Adipocyte (in vitro differentiated cells): ENCODE data around the gene PAQR8.
"Not testable (repeated sequence)": the region's sequence is repeated elsewhere in the genome, so short reads cannot be mapped to it uniquely, and the experiment has no call there.

Experiments used
- DNase-seq: peaks from one replicate; pipeline ENCODE4 v3.0.0-alpha.2; 2015; ENCODE audit warnings: low read depth
- H3K27me3 ChIP-seq: replicated peaks from 2 replicates; pipeline ENCODE4 v1.7.0; 2013; ENCODE audit warnings: mild to moderate bottlenecking, low read length, moderate library complexity; ENCODE audit not compliant: control insufficient read depth, insufficient read depth
- H3K36me3 ChIP-seq: 2 replicates; pipeline ENCODE4 v1.7.0; 2013; ENCODE audit warnings: low read length, mild to moderate bottlenecking, moderate library complexity; ENCODE audit not compliant: control insufficient read depth, insufficient read depth, severe bottlenecking
- H3K4me1 ChIP-seq: 2 replicates; pipeline ENCODE4 v1.7.0; 2013; ENCODE audit warnings: mild to moderate bottlenecking, low read length, moderate library complexity; ENCODE audit not compliant: control insufficient read depth, insufficient read depth
- H3K4me3 ChIP-seq: 2 replicates; pipeline ENCODE4 v1.7.0; 2013; ENCODE audit warnings: mild to moderate bottlenecking, low read length, moderate library complexity
- H3K9ac ChIP-seq: 2 replicates; pipeline ENCODE4 v1.7.0; 2013; ENCODE audit warnings: mild to moderate bottlenecking, low read length, moderate library complexity
- H3K9me3 ChIP-seq: 2 replicates; pipeline ENCODE4 v1.7.0; 2013; ENCODE audit warnings: mild to moderate bottlenecking, low read length, moderate library complexity; ENCODE audit not compliant: control insufficient read depth

PAQR8 gene

DNA sequence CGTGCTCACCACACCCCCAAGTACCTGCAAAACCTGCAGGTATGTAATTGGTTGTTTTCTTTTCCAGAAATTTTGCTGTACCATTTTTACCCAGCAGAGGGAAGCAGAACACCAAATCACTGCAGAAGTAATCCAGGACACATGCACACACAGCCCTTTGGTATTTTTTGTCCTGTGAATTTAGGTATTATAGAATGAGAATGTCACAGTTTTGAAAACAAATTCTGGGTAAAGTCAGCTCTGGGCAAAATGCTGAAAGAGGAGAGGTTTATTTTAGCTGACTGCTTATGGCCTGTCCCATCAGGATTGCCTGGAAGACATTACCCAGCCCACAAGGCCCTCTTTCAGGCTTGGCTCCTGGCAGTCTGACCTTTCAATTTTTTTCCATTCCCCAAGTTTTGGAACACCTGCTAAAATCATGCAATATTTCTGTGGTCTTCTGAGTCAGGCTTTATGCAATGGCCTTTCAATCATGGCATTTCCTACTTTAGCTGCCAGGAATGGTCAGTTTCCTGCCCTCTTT is 54.7 kb downstream of the PAQR8 start:
- peaks cover 48% of the 10 kb centered on the region for H3K4me1 ChIP-seq
- peak overlapping the region; percentile 73 for H3K9ac ChIP-seq
- no peak overlapping the region for H3K4me3 ChIP-seq
- no peaks in the 10 kb centered on the region for H3K27me3 ChIP-seq
- DNase-seq, result peak; percentile 84
- H3K36me3 ChIP-seq, result no peaks in the 10 kb centered on the region
- no peaks in the 10 kb centered on the region for H3K9me3 ChIP-seq

DNA sequence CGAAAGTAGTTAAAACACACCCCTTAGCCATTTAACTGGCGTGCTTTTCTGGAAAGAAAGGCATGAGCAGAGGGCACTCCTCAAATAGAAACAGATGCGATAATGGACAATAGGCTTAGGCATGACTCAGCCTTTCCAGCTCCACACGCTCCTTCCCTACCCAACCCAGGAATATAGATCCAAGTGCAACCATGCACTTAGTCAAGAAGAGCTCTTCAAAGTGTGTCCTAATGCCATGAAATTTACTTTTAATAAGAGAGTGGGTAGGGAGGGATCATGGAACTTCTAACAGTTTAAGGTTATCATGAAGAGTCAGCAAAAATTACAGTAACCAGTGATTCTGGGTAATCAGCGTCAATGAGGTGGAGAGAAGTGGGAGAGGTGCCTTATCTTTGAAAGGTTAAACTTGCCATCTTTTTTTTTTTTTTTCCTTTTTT is 55.7 kb downstream of the PAQR8 start:
- peaks cover 48% of the 10 kb centered on the region for H3K4me1 ChIP-seq
- H3K9me3 ChIP-seq, result no peaks in the 10 kb centered on the region
- H3K36me3 ChIP-seq, result no peaks in the 10 kb centered on the region
- peak; percentile 93 for DNase-seq
- H3K4me3 ChIP-seq, result peak overlapping the region; percentile 20
- no peaks in the 10 kb centered on the region for H3K27me3 ChIP-seq
- H3K9ac ChIP-seq, result peak overlapping the region; percentile 73

DNA sequence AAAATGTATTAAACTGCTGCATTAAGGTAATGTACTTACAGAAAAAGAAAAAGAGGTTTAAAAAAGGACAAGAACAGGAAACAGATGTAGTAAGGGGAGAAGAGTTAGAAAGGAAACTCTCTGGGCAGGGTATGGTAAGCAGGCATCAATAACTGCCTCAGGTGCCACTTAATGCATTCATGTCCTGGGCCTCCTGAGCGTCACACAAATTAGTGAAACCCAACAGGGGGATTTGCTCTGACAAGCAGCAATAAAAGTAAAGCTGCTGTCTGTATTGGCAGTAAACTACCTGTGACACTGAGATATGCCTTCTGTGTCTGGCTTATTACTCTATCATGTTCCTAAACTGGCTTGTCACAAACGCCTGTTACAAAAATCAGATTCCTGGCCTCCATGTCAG is 56.7 kb downstream of the PAQR8 start:
- Histone ChIP-seq H3K9ac (peak overlapping the region; percentile 94), H3K9me3 (no peaks in the 10 kb centered on the region), H3K4me3 (no peak overlapping the region), H3K4me1 (peaks cover 56% of the 10 kb centered on the region), H3K27me3 (no peaks in the 10 kb centered on the region), H3K36me3 (no peaks in the 10 kb centered on the region)
- DNase-seq, result no peak

DNA sequence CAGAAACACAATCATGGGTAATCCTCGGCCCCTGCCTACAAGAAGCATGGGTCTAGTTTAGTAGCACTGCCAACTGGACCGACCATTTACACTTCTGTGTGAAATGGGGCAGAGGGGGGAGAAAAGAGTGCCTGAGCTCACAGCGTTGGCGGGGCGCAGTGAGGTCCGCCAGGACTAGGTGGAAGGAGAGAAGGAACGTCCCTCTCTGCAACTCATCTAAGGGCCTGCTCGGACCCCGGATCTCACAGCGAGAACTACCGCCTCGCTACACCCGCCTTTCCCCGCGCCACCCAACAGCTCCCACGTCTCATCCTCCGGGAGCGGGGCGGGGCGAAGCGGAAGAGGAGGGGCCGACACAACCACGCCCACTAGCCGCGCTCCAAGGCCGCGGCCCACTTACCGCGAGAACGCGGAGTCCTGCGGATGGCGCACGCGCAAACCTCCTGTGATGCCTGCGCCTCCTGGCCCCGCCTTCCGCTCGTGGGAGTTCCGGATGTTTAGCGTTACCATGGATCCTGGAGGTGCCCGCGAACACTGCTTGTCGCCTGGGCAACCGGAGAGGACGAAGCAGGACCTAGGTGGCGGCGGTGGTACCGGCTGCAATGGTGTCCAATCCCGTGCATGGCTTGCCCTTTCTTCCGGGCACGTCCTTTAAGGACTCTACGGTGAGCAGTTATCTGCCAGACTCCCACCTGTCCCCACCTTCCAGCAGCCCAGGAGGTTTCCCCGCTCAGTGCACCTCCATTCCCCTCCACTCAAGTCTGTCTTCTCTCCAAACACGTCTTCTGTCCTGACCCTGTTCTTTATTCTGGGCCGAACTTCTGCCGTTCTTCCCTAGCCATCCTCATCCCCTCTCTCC is 58.1 kb downstream of the PAQR8 start, which contains the start of gene EFHC1:
TSS of gene EFHC1 (plus strand) at position 534 of the 859 bp plus-strand sequence. CDS start at position 603, 69 bp downstream.
- no peaks in the 10 kb centered on the region for H3K9me3 ChIP-seq
- DNase-seq, result peak; percentile 100
- no peaks in the 10 kb centered on the region for H3K27me3 ChIP-seq
- peaks cover 71% of the 10 kb centered on the region for H3K4me1 ChIP-seq
- H3K4me3 ChIP-seq, result peak within 1 kb of the TSS; percentile 90
- H3K36me3 ChIP-seq, result no peaks in the 10 kb centered on the region
- H3K9ac ChIP-seq, result peak within 1 kb of the TSS; percentile 94

DNA sequence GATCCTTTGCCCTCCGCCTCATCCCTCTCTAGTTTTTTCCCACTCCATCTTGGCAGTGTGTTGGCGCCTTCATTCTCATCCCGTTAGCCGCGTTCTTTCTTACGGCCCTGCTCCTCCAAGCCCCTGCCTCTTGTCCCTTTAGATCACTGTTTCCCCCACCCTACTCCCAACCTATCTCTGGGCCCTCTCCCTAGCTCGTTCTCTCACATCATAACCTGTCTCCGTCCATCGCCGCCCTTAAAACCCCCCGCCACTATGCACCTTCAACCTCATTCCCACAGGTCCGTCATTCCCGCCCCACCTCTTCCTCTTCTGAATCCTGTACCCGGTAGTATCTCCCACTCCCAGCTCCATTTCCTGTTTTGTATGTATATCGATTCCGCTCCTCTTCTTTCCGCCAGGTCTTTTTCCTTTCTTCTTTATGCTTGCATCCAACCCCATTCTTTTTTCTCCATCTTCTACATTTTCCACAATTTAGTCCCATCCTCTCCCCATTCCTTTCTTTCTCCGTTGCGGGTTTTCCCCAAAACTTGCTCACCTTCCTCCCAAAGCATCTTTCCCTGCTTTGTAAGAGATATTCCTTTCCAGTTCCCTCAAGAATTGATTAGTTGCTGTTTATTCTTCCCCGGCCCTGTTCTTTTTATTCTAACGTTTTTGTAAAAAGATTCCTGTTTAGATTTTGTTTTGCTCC is 58.9 kb downstream of the PAQR8 start:
- peak; percentile 53 for DNase-seq
- no peaks in the 10 kb centered on the region for H3K27me3 ChIP-seq
- H3K36me3 ChIP-seq, result no peaks in the 10 kb centered on the region
- peak overlapping the region; percentile 90 for H3K4me3 ChIP-seq
- H3K9me3 ChIP-seq, result no peaks in the 10 kb centered on the region
- H3K4me1 ChIP-seq, result peaks cover 72% of the 10 kb centered on the region
- H3K9ac ChIP-seq, result peak overlapping the region; percentile 94

DNA sequence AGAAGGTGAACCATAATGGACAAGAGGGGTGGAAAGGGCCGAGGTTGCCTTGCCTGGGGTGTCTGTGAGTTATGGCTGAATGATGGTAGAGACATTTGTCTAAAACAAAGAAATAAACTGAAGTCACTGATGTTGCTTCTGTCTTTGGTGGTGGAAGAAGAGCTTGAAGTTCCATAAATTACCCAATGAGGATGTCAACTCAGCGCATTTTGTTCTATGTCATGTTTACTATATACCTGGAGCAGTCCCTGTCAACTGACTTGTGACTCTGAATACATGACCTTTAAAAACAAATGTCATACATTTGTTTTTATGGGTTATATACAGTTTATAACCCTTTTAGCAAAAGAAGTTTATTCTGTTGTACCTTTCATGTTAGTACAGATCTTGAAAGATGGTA is 60.2 kb downstream of the PAQR8 start:
- no peak overlapping the region for H3K4me3 ChIP-seq

DNA sequence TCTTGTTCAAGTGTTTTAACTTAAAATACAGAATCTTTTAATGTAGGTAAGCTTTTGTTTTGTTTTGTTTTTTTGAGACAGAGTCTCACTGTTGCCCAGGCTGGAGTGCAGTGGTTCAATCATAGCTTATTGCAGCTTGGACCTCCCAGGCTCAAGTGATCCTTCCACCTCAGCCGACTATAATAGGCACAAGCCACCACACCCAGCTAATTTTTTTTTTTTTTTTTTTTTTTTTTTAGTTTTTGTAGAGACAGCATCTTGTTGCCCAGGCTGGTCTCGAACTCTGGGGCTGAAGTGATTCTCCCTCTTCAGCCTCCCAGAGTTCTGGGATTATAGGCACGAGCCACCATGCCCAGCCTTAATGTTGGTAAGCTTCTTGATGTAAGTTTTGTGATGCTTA is 61.5 kb downstream of the PAQR8 start:
- no peak for DNase-seq
- H3K36me3 ChIP-seq, result no peaks in the 10 kb centered on the region
- no peaks in the 10 kb centered on the region for H3K9me3 ChIP-seq
- H3K9ac ChIP-seq, result peak overlapping the region; percentile 57
- peak overlapping the region; percentile 27 for H3K4me3 ChIP-seq
- peaks cover 51% of the 10 kb centered on the region for H3K4me1 ChIP-seq
- no peaks in the 10 kb centered on the region for H3K27me3 ChIP-seq

More for the DNA sequence above, 60.2 kb downstream of the PAQR8 start:
- Histone ChIP-seq H3K27me3 (no peaks in the 10 kb centered on the region), H3K9ac (no peak overlapping the region), H3K36me3 (no peaks in the 10 kb centered on the region), H3K4me1 (peaks cover 59% of the 10 kb centered on the region), H3K9me3 (no peaks in the 10 kb centered on the region)
- DNase-seq, result no peak

DNA sequence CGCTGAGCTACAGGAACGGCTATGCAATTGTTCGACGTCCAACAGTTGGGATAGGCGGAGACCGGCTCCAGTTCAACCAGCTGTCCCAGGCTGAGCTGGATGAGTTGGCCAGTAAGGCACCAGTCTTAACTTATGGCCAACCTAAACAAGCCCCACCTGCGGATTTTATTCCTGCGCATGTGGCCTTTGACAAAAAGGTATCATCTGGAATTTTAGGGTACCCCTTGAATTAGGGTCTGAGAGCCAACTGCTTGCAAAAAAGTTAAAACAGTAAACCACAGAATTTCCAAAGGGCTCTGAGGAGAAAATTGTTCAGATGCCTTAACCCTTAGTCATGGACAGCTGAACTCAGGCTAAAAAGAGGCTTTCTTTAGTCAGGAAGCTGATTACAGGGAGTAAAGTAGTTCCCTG is 62.0 kb downstream of the PAQR8 start:
- peak overlapping the region; percentile 47 for H3K4me3 ChIP-seq
- peak; percentile 90 for DNase-seq

DNA sequence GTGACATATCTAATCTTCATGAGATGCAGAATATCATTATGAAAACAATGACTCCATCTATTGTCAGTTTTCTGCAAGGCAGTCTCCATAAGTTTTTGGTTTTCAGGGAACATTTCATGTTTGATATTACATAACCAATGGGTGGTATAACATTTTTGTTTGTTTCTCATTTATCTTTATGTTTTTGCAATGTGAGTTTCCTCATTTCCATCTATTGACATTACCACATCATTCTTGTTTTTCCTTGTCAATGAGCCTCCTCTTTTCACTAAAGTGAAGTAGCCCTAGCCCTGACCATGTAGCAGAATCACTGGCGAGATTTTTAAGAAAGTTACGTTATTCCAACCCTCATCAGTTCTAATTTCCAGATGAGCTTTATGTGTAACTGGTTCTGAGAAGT is 62.6 kb downstream of the PAQR8 start:
- Histone ChIP-seq H3K4me3 (peak overlapping the region; percentile 47), H3K36me3 (no peaks in the 10 kb centered on the region)
- DNase-seq, result no peak

More for the DNA sequence above, 62.0 kb downstream of the PAQR8 start:
- Histone ChIP-seq H3K27me3 (no peaks in the 10 kb centered on the region), H3K9me3 (no peaks in the 10 kb centered on the region), H3K4me1 (peaks cover 48% of the 10 kb centered on the region), H3K36me3 (no peaks in the 10 kb centered on the region), H3K9ac (peak overlapping the region; percentile 62)

DNA sequence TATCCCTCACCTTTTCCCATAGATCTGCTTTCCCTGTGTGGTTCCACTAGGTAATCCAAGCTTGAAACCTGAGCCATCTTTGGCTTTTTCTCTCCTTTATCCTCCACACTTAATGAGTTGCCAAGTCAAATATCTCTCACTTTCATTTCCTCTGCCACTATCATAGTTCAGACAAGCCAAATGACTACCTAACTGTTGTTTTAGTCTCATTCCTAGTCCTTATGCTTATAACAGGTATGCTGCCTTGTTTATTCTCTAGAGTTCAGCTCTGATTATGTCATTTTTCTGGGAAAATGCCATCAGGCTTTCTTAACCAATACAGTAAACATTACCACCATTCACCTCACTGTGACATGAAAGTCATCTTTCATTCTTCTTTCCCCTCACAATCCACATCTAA is 64.7 kb downstream of the PAQR8 start:
- Histone ChIP-seq H3K9ac (no peak overlapping the region), H3K36me3 (no peaks in the 10 kb centered on the region), H3K9me3 (no peaks in the 10 kb centered on the region), H3K4me3 (no peak overlapping the region), H3K4me1 (peaks cover 29% of the 10 kb centered on the region), H3K27me3 (no peaks in the 10 kb centered on the region)
- DNase-seq, result no peak

More for the DNA sequence above, 62.6 kb downstream of the PAQR8 start:
- H3K9ac ChIP-seq, result peak overlapping the region; percentile 62
- no peaks in the 10 kb centered on the region for H3K27me3 ChIP-seq
- H3K4me1 ChIP-seq, result peaks cover 43% of the 10 kb centered on the region
- no peaks in the 10 kb centered on the region for H3K9me3 ChIP-seq

DNA sequence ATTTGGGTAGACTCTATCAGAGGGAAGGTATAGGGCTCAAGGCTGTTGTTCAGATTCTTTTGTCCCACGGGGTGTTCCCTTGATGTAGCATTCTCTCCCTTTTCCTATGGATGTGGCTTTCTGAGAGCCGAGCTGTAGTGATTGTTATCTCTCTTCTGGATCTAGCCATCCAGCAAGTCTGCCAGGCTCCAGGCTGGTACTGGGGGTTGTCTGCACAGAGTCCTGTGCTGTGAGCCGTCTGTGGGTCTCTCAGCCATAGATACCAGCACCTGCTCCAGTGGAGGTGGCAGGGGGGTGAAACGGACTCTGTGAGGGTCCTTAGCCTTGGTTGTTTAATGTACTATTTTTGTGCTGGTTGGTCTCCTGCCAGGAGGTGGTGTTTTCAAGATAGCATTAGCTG is 71.3 kb downstream of the PAQR8 start:
- not testable (repeated sequence) for H3K36me3 ChIP-seq, H3K4me1 ChIP-seq, H3K9ac ChIP-seq, H3K4me3 ChIP-seq, DNase-seq, H3K27me3 ChIP-seq, H3K9me3 ChIP-seq
